SHP77 treated with DMSO at 0.1 percent for 48 hours (cell line): ENCODE measurements around the gene PRDM5.

Experiments
- DNase-seq: peaks from one replicate; lab custom pipeline; 2025; lab: John Stamatoyannopoulos, UW

The PRDM5 gene

GRCh38 chr4:120903419-120903818 lies 19.1 kb downstream of the PRDM5 start:
- DNase-seq: no peak

GRCh38 chr4:120902925-120903324 lies 19.6 kb downstream of the PRDM5 start:
- DNase-seq: no peak

GRCh38 chr4:120901731-120902130 lies 20.8 kb downstream of the PRDM5 start:
- DNase-seq: no peak

DNA sequence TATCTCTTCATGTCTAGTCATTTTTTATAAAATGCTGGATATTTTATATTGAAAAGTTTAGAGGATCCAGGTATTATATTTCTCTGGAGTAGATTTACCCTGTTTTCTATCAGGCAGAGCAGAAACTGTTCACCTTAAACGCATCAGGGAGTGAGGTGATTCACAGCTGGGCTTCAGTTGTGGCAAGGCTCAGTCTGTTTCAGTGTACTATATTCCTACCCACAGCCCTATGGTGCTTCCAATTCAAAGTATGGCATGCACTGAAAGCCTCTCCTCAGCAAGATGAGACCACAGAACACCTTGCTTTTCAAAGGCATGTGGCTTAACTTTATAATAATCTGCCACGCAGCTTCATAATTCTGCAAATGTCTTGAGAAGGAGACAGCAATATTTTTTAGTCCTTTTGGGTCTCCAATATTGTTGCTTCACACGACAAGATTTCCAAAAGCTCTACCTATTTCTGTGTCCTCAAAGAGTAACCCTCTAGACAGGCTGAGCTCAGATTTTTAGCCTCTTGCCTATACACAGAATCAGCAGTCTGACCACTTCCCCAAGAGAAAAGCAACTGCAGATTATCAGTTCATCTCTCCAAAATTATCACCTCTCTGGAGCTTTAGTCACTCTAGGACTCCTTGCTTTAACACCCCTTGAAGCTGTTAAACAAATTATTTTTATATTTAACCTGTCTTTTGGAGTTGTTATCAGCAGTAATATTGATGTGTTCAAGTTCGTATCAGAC lies 24.4 kb downstream of the PRDM5 start:
- DNase-seq: no peak

- no peak for DNase-seq
Measured at GRCh38 chr4:120895554-120895953, 27.0 kb downstream of the PRDM5 start.

GRCh38 chr4:120893314-120893713 lies 29.2 kb downstream of the PRDM5 start:
- DNase-seq: no peak

DNA sequence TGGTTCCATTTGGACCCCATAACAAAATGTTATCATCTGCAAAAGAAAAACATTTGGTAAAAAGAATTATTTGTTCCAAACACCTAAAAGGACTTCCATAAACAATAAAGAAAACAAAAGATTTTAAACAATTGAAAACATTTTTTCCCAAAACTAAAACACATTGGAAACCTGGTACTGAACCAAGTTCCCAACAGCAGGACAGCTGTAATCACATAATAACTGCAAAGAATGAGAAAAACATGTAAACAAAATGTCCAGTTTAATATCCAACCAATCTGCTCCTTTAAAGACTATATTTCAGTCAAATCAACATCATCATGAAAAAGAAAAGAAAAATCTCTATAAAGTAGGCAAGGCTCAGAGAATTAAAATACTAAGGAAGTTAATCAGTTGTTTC lies 36.3 kb downstream of the PRDM5 start:
- no peak for DNase-seq

DNA sequence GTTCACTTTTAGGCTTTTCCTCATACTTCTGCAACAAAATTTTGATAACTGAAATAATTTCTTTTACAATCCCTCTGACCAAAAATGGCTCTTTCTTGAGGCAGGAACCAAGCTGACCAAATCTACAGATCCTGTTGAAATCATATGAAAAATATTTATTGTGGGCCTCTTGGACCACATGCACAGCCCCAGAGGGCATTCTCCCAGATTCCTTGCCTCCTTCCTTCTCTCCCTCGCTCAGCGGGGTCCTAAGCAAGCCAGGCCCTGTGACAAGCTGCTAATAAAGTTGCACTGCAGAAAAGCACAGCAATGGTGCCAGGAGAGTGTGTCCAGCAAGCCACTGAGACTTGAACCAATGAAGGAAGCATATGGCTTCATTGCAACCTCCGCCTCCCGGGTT lies 40.7 kb downstream of the PRDM5 start:
- no peak for DNase-seq

GRCh38 chr4:120881351-120881750 lies 41.2 kb downstream of the PRDM5 start:
- DNase-seq: no peak

- no peak for DNase-seq
Measured at GRCh38 chr4:120877021-120877420, 45.5 kb downstream of the PRDM5 start.

DNA sequence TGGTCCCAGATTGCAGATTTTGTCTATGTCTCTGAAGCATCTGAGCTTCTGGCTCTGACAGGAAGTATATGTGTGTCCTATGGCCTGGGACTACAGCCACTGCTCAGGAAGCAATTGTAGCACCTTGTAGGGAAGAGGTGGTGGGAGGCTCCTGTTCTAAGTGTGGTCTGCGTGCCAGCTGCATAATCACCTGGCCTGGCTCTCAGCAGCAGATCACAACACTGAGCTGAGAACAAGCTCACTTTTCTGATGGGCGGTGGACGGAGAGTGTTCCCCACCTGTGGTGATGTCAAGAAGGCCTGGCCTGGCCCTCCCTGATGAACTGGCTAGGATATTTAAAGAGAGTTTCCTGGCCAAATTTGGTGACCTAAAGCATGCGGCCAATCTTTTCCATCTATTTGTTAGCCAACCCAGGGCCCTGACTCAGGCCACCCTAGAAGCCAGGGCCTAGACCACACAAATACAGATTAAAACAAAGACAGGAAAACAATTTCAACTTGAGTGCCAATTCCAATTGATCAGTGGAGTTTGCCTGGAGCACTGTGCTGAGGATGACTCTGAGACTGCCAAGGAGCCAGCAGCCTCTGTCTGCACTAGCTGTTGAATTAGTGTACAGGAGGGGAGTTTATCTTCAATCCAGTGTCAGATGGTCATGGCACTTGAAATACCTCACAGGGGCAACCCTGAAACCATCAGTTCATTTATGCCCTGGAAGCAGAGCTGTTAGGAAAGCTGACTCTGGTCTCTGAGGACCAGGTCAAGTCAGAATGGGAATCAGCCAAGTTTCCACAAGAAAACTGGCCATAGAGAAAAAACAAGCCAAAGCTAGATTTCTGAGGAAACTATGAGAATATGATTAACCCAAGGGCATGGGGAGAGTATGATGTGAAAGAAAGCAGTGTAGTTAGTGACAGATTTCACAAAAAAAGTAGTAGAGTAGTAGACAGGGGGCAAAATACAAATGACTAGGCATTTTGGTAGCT lies 47.4 kb downstream of the PRDM5 start:
- DNase-seq: no peak

- DNase-seq: no peak
Measured at GRCh38 chr4:120873554-120873953, 49.0 kb downstream of the PRDM5 start.

DNA sequence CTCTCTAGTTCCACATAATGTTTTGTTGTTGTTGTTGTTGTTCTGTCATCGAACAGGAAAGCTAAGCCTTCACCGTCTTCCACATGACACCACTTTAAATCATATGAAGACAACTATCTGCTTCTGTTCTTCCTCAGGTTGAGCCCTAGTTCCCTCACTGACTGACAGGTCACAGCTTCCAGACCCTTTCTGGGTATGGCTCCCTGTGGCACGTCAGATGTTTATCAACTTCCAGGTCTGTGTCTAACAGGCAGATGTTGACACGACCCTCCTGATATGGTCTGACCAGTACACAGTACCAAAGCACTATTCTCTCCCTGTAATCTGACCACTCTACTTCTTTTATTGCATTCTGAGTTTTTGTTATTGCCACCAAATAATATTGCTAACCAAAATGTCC lies 51.4 kb downstream of the PRDM5 start:
- no peak for DNase-seq

- no peak for DNase-seq
Measured at GRCh38 chr4:120870279-120870673, 52.2 kb downstream of the PRDM5 start.

- DNase-seq: no peak
Measured at GRCh38 chr4:120869613-120870278, 52.8 kb downstream of the PRDM5 start.

GRCh38 chr4:120867506-120867905 lies 55.0 kb downstream of the PRDM5 start:
- no peak for DNase-seq

GRCh38 chr4:120865985-120866384 lies 56.5 kb downstream of the PRDM5 start:
- DNase-seq: no peak

DNA sequence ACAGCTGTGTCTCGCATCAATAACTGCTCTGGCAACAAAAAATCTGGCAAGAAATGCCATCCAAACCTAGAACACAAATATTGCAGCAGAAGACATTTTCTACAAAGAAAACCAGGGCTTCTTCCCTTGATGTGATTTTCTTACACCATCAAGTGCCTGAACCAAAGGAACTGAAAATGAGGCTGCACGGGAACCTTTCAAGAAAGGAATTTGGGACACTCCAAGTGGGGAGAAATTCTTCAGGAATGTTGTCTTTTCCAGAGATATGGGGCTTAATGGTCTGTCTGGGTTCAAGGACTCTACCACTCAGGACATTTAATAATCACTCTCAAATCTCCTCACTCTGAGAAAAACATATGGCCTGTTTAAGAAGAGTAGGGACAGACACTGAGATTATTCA lies 57.6 kb downstream of the PRDM5 start:
- DNase-seq: no peak

DNA sequence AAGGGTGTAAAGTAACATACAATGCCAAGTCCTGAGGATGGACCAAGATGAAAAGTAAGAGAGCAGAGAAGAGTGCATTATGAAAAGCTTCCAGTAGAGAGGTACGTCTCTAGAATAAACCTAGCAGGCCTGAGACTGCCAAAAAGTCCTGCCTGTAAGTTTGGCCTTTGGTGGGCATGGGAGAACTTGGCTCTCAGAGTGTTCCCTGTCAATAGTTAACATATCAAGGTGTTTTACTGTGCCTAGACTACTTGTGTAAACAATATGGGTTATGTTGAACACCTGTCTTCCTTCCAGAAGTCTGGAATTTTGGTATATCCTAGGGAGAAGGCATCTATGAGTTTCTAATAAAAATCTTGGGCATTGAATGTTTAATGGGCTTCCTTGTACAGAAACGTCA lies 60.1 kb downstream of the PRDM5 start:
- DNase-seq: no peak

GRCh38 chr4:120861852-120862251 lies 60.7 kb downstream of the PRDM5 start:
- DNase-seq: no peak

DNA sequence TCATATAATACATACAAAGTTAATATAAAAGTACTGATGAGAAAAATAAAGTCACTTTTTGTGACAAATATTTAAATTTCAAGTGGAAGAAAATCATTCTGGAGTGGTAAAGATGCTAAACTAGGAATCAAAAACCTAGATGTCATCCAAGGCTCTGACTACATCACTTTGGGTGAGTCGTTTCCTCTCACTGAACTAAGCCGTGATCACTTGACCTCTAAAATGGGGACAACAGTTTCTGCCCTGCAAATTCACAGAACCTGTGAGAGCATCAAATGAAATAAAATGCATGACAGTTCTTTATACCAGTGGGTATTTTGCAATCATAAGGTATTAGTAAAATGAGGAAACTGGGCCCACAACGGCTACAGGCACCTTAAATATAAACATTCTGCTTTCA lies 63.8 kb downstream of the PRDM5 start:
- no peak for DNase-seq

GRCh38 chr4:120857312-120857711 lies 65.2 kb downstream of the PRDM5 start:
- DNase-seq: no peak

GRCh38 chr4:120856294-120856693 lies 66.2 kb downstream of the PRDM5 start:
- no peak for DNase-seq
